ENCODE results near the gene PDE4B.

PDE4B gene

GRCh38 chr1:65882076-65882475 lies 89.4 kb downstream of the PDE4B start:
- no peak for DNase-seq (ENCODE audit: low spot score)

DNA sequence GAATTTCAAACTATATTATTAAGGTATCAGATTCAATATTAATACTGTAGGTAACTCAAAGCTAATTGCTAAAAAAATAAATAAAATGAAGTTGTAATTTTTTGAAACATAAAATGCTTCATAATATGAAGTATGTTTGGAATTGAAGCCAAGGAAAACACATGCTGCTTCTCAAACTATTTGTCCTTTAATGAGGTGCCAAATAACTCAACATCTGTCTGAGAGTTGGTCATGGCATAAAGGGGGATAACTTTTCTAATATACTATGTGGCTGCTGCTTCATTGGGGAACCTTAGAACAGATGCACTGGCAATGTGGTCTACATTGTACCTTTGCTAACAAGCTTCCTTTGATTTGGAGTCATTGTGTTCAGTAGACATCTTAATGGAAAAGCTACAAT lies 96.7 kb downstream of the PDE4B start:
- DNase-seq (ENCODE audit: low spot score) = no peak

GRCh38 chr1:65890201-65890843 lies 97.6 kb downstream of the PDE4B start:
- DNase-seq (ENCODE audit: low spot score) = no peak

GRCh38 chr1:65894738-65895605 lies 102.3 kb downstream of the PDE4B start:
- no peak for DNase-seq (ENCODE audit: low spot score)

- DNase-seq (ENCODE audit: low spot score) = no peak
Observed at GRCh38 chr1:65896721-65897120, 104.0 kb downstream of the PDE4B start.

DNA sequence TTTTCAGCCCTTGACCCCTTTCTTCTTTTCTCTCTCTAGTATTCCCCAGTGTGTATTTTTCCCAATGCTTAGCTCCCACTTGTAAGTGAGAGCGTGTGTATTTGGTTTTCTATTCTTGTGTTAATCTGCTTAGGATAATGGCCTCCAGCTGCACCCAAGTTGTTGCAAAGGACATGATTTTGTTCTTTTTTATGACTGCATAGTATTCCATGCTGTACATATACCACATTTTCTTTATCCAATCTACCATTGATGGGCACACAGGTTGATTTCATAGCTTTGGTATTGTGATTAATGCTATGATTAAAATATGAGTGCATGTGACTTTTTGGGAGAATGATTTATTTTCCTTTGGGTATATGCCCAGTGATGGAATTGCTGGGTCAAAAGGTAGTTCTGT lies 104.8 kb downstream of the PDE4B start:
- DNase-seq (ENCODE audit: low spot score) = no peak

GRCh38 chr1:65904681-65905083 lies 112.0 kb downstream of the PDE4B start:
- no peak for DNase-seq (ENCODE audit: low spot score)

- DNase-seq (ENCODE audit: low spot score) = no peak
Observed at GRCh38 chr1:65910432-65910831, 117.7 kb downstream of the PDE4B start.

DNA sequence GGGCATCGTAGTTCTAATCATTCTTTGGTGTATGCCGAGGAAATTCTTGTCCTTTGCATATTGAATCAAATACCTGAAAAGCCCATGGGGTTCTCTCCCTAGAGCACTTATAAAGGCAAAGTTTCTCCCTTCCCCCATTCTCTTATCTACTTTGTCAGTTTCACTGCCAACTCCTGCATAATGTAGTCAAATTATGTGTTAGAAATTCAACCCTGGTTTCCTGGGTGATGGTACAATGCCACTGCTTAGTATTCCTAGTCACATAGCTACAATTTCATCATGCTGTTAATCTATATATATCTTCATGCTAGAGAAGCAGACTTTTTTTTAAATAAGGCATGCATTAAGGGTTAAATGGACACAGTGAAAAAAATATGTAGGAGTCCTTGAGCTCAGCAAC lies 119.0 kb downstream of the PDE4B start:
- DNase-seq (ENCODE audit: low spot score) = no peak

DNA sequence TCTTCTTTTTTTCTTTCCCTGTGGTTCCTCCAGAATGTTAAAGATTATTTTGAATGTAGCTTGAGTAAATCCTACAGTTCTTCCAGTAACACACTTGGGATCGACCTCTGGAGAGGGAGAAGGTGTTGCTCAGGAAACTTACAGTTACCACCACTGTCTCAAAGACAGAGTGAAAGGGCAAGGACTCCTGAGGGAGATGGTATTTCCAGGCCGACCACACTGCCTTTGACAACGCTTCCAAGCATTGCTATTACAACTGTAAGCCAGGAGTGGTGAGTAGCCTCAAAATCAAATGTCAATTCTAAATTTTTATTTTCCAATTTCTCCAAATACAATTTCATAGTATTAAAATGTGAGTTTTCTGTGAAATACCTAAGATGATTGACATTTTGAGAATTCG lies 125.9 kb downstream of the PDE4B start:
- no peak for DNase-seq (ENCODE audit: low spot score)

GRCh38 chr1:65921446-65921845 lies 128.8 kb downstream of the PDE4B start:
- no peak for DNase-seq (ENCODE audit: low spot score)

- DNase-seq (ENCODE audit: low spot score) = no peak
Observed at GRCh38 chr1:65924471-65924870, 131.8 kb downstream of the PDE4B start.

- DNase-seq (ENCODE audit: low spot score) = no peak
Observed at GRCh38 chr1:65938506-65938905, 145.8 kb downstream of the PDE4B start.

- DNase-seq (ENCODE audit: low spot score) = no peak
Observed at GRCh38 chr1:65939191-65939590, 146.5 kb downstream of the PDE4B start.

- no peak for DNase-seq (ENCODE audit: low spot score)
Observed at GRCh38 chr1:65939636-65940035, 146.9 kb downstream of the PDE4B start.

DNA sequence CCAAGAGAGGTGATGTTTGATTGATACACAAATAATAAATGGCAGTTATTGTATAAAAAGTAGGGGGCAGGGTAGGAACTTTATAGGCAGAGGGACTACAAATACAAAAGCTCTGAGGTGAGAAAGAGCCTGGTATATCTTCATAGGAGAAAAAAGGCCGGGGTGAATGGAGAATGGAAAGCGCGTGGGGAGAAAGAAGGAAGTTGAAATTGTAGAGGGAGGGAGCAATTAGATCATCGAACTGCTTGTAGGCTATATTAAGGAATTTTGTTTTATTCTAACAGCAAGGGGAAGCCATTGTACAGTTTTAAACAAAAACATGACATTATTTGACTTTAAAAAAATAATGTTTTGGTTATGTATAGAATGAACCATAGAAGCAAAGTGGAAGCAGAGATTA lies 147.4 kb downstream of the PDE4B start:
- no peak for DNase-seq (ENCODE audit: low spot score)

- DNase-seq (ENCODE audit: low spot score) = no peak
Observed at GRCh38 chr1:65942476-65942875, 149.8 kb downstream of the PDE4B start.

GRCh38 chr1:65946376-65946775 lies 153.7 kb downstream of the PDE4B start:
- DNase-seq (ENCODE audit: low spot score) = no peak

GRCh38 chr1:65946960-65947359 lies 154.3 kb downstream of the PDE4B start:
- DNase-seq (ENCODE audit: low spot score) = no peak

DNA sequence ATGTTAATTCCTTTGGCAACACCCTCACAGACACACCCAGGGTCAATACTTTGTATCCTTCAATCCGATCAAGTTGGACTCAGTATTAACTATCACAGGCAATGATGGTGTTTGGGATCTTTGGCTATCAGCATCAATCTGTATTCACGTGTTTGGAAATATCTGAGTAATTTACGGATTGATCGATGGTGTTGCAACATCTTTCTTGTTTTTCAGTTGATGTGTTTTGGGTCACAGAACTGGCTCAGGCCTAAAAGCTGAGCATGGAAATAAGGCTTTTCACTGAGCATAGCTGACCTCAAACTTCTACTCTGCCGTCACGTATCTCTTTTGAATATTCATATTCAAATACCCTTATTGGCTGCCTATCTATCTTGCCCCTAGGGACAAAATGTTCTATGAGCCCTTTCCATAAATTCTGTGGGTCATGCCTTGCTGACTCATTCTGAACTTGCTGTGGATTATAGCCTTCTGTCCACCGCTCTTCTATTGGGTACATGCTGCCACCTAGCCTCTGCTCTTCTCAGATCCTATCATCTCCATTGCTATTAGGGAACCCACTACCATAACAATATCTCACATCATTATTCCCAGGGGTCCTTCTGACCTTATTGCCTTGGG lies 156.0 kb downstream of the PDE4B start:
- DNase-seq (ENCODE audit: low spot score) = no peak

- no peak for DNase-seq (ENCODE audit: low spot score)
Observed at GRCh38 chr1:65949230-65949626, 156.5 kb downstream of the PDE4B start.

DNA sequence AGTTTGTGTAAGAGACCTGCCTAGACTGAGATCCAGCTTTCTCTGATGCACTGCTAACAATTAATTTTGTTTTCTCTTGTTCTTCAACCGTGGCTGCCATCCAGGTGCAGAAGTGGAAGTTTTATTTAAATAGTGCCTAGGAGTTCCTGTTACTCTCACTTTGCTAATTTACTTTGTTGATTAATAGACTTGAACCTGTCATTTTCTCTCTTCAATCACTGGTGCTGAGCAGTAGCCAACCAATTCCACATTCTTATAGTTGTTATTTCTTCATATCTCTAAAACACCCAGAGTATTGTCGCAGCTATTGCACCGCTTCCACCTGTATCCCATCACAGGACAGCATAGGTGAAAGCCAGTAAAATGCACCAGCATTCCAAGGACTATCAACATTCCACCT lies 157.2 kb downstream of the PDE4B start:
- DNase-seq (ENCODE audit: low spot score) = no peak

DNA sequence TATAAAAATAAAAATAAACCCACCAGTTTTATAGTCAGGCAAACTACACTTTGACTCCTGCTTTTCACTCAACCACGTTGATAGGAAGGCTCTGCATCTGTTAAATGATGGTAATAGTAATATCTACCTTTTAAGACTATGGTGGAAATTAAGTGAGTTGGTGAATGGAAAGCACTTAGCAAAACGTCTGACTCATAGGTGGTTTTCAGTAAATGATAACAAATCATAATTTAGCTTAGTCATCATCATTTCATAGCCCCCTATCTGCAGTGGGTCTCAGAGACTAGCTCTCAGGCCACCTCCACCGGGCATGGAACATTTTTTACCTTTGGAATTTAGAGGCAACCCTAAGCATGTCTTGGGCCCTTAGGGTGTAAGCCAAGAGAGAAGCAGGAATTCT lies 160.0 kb downstream of the PDE4B start:
- DNase-seq (ENCODE audit: low spot score) = no peak

All from CD4-positive, alpha-beta T cell treated with Interleukin-2 at 100 ng/mL for 4 hours (primary cell).